Measurements from ENCODE around the gene NECTIN2. TPM values are rescaled to one million over a fixed set of nuclear protein-coding genes. Genes with fewer than 3 reads are reported as not detected.

The NECTIN2 gene
- total RNA-seq, 1 experiment from 2014 or later, result 96.3 TPM

DNA sequence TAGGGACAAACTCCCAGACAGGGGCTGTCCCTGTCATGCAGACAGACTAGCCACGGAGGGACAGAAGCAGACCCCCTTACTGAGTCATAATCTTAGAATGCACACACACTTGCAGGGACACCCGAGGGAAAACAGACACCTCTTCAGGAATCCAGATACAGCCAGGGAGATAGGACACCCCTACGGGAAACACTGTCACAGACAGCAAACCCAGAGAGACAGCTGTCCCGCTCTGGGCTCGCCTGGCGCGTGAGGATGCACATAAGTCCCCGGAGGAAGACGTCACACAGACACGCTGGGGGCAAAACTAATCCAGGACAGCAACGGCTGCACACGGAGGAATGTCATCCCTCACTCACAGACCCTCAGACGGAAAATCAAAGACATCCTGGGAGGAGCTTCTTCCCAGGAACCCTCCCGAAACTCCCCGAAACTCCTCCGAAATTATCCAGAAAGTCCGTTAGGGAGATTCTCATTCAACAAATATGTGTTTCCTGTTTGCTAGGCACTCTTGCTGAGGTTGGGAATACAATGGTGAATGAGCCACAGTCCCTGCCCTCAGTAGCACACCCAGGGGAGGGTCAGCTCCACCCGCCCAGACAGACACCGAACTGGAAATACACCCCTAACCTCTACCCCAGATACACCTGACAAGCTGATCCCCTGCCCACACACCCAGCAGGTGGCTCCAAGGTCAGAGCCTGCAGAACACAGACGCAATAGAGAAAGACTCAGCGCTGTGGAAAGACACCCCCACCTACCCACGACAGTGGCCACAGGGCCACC is 29.8 kb downstream of the NECTIN2 start:
- Histone ChIP-seq H2AFZ (ENCODE audit: low read depth, low read length, poor library complexity, severe bottlenecking) (no peak overlapping the region), H3K27ac (ENCODE audit: low read depth, low read length) (no peak overlapping the region), H3K79me2 (ENCODE audit: insufficient read depth, low read length) (no peaks in the 10 kb centered on the region), H3K9ac (ENCODE audit: low read length) (no peak overlapping the region), H3K9me3 (ENCODE audit: control insufficient read depth in 1 of 2, insufficient read depth in 1 of 2, low read depth in 1 of 2, low read length in 2 of 2) (no peaks in the 10 kb centered on the region), H3K4me3 (replicated peaks in 1 of 2; ENCODE audit: low read depth in 1 of 2, low read length in 2 of 2) (no peak overlapping the region), H3K9me2 (ENCODE audit: insufficient read depth) (no peaks in the 10 kb centered on the region), H3K4me2 (ENCODE audit: low read length) (no peak overlapping the region), H4K20me1 (ENCODE audit: insufficient read depth) (no peaks in the 10 kb centered on the region), H3K27me3 (ENCODE audit: insufficient read depth, low read length) (no peaks in the 10 kb centered on the region), H3K4me1 (ENCODE audit: control insufficient read depth in 1 of 2, insufficient read depth in 2 of 2, low read length in 2 of 2) (no peaks in the 10 kb centered on the region), H3K36me3 (ENCODE audit: control insufficient read depth in 1 of 2, insufficient read depth in 2 of 2, low read length in 2 of 2) (peaks cover 37 to 38% of the 10 kb centered on the region in 2 experiments)
- ChIA-PET POLR2A (no interaction called here), CTCF (no interaction called here), RAD21 (ENCODE audit: low non-redundant PET in 1 of 2, low total read pairs in 2 of 2, uncharacterized antibody in 2 of 2, unreplicated experiment in 2 of 2) (interaction anchor here in 1 of 2 experiments (0.6 kb wide), 1 partner anchor 54 kb away, joined by 3 read pairs; no protein-coding TSS in a partner anchor)
- TF ChIP-seq JUND (IDR thresholded peaks at IDR 0.05), result no peak
- no peak for TF ChIP-seq EZH2phosphoT487 (IDR thresholded peaks at IDR 0.05; ENCODE audit: borderline replicate concordance)
- no peak for TF ChIP-seq POLR2AphosphoS5 (IDR thresholded peaks at IDR 0.05; ENCODE audit: low read depth, low read length)
- no peak for TF ChIP-seq YY1 (IDR thresholded peaks at IDR 0.05; ENCODE audit: extremely low read depth, insufficient replicate concordance, low read depth, low read length)
- TF ChIP-seq SRF (IDR thresholded peaks at IDR 0.05; ENCODE audit: low read depth), result no peak
- TF ChIP-seq ZBTB33 (IDR thresholded peaks at IDR 0.05; ENCODE audit: extremely low read depth, insufficient replicate concordance, low read length), result no peak
- TF ChIP-seq TCF7L2 (IDR thresholded peaks at IDR 0.05; ENCODE audit: borderline replicate concordance, extremely low read depth, insufficient read depth, insufficient read length), result no peak
- no peak for TF ChIP-seq EZH2 (IDR thresholded peaks at IDR 0.05)
- TF ChIP-seq SIN3A (IDR thresholded peaks at IDR 0.05; ENCODE audit: low read depth), result no peak
- TF ChIP-seq CTCF (IDR thresholded peaks at IDR 0.05 in 2 of 3, conservative IDR thresholded peaks at IDR 0.05 in 1 of 3; ENCODE audit: borderline replicate concordance in 1 of 3, insufficient read depth in 1 of 3, low read depth in 2 of 3, low read length in 2 of 3), result no peak
- TF ChIP-seq, protein P1, sequence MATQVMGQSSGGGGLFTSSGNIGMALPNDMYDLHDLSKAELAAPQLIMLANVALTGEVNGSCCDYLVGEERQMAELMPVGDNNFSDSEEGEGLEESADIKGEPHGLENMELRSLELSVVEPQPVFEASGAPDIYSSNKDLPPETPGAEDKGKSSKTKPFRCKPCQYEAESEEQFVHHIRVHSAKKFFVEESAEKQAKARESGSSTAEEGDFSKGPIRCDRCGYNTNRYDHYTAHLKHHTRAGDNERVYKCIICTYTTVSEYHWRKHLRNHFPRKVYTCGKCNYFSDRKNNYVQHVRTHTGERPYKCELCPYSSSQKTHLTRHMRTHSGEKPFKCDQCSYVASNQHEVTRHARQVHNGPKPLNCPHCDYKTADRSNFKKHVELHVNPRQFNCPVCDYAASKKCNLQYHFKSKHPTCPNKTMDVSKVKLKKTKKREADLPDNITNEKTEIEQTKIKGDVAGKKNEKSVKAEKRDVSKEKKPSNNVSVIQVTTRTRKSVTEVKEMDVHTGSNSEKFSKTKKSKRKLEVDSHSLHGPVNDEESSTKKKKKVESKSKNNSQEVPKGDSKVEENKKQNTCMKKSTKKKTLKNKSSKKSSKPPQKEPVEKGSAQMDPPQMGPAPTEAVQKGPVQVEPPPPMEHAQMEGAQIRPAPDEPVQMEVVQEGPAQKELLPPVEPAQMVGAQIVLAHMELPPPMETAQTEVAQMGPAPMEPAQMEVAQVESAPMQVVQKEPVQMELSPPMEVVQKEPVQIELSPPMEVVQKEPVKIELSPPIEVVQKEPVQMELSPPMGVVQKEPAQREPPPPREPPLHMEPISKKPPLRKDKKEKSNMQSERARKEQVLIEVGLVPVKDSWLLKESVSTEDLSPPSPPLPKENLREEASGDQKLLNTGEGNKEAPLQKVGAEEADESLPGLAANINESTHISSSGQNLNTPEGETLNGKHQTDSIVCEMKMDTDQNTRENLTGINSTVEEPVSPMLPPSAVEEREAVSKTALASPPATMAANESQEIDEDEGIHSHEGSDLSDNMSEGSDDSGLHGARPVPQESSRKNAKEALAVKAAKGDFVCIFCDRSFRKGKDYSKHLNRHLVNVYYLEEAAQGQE (IDR thresholded peaks at IDR 0.05; ENCODE audit: low read depth), result no peak
- TF ChIP-seq, protein P2, sequence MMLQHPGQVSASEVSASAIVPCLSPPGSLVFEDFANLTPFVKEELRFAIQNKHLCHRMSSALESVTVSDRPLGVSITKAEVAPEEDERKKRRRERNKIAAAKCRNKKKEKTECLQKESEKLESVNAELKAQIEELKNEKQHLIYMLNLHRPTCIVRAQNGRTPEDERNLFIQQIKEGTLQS (IDR thresholded peaks at IDR 0.05), result no peak
- no peak for TF ChIP-seq SP1 (IDR thresholded peaks at IDR 0.05; ENCODE audit: low read depth)
- no peak for TF ChIP-seq ZFX (IDR thresholded peaks at IDR 0.05)
- no peak for TF ChIP-seq CEBPB (IDR thresholded peaks at IDR 0.05; ENCODE audit: low read depth)
- TF ChIP-seq, protein P3, sequence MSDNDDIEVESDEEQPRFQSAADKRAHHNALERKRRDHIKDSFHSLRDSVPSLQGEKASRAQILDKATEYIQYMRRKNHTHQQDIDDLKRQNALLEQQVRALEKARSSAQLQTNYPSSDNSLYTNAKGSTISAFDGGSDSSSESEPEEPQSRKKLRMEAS (IDR thresholded peaks at IDR 0.05), result no peak
- ATAC-seq, result no peak
- intact Hi-C loops (cut with micrococcal nuclease), result no loop called here
- no TSS peak for BruUV-seq (replicated peaks)
- DNase-seq (ENCODE audit: low read depth, low spot score), result no peak
